GM20431 (cell line): Measurements from ENCODE around the gene RHBDL1.

Experiments
- in situ Hi-C: fragments of 300-500 bp; cut with MseI, MboI; formaldehyde crosslinking; loops from one replicate; pipeline ENCODE4 v1.15.0; 2020; ENCODE audit warnings: low sequenced_read_pairs; ENCODE audit not compliant: unreplicated experiment

The RHBDL1 gene

GRCh38 chr16:674968-675883 is at the start of gene RHBDL1:
Gene RHBDL1, plus strand, starts transcription at chr16:675671. Its CDS starts 120 bp downstream, at chr16:675791.
- in situ Hi-C loops = no loop called here

GRCh38 chr16:625977-626765 is 49.3 kb upstream of the RHBDL1 start:
- in situ Hi-C loops = no loop called here

- in situ Hi-C loops = no loop called here
These were observed 48.6 kb upstream of the RHBDL1 start for GRCh38 chr16:626787-627453.

- in situ Hi-C loops = no loop called here
These were observed 47.8 kb upstream of the RHBDL1 start for GRCh38 chr16:627454-628239.

GRCh38 chr16:628321-629061 is 47.0 kb upstream of the RHBDL1 start:
- in situ Hi-C loops = no loop called here

- in situ Hi-C loops = no loop called here
These were observed 46.2 kb upstream of the RHBDL1 start for GRCh38 chr16:629185-629832.

- in situ Hi-C loops = no loop called here
These were observed 45.6 kb upstream of the RHBDL1 start for GRCh38 chr16:629833-630248.

- in situ Hi-C loops = no loop called here
These were observed 45.1 kb upstream of the RHBDL1 start for GRCh38 chr16:630249-630814.

GRCh38 chr16:630815-631405 is 44.6 kb upstream of the RHBDL1 start, which contains the start of gene WFIKKN1:
Gene WFIKKN1, plus strand, starts transcription at chr16:630985. Its CDS starts 269 bp downstream, at chr16:631254.
- in situ Hi-C loops = no loop called here

- in situ Hi-C loops = no loop called here
These were observed 43.6 kb upstream of the RHBDL1 start for GRCh38 chr16:631808-632358.

GRCh38 chr16:632486-633335 is 42.8 kb upstream of the RHBDL1 start:
- in situ Hi-C loops = no loop called here

- in situ Hi-C loops = no loop called here
These were observed 42.0 kb upstream of the RHBDL1 start for GRCh38 chr16:633336-634050.

- in situ Hi-C loops = no loop called here
These were observed 41.3 kb upstream of the RHBDL1 start for GRCh38 chr16:634051-634670.

GRCh38 chr16:634996-635395 is 40.5 kb upstream of the RHBDL1 start:
- in situ Hi-C loops = no loop called here

- in situ Hi-C loops = no loop called here
These were observed 39.8 kb upstream of the RHBDL1 start for GRCh38 chr16:635573-636205.
